ACC112 (cell line): ENCODE data around the gene SLC30A1.
"Not testable (repeated sequence)": the region's sequence is repeated elsewhere in the genome, so short reads cannot be mapped to it uniquely, and the experiment has no call there.

Experiments
- H2AFZ ChIP-seq: fragments of 200-600 bp; sonication (generic); one replicate; pipeline ENCODE4 v1.6.0; 2017; ENCODE audit warnings: antibody characterized with exemption, low read length; ENCODE audit not compliant: unreplicated experiment
- H3K27ac ChIP-seq: fragments of 200-600 bp; sonication (generic); 2 replicates; pipeline ENCODE4 v1.5.1; 2014; ENCODE audit warnings: low read depth, mild to moderate bottlenecking, antibody characterized with exemption, low read length, moderate library complexity
- H3K27me3 ChIP-seq: fragments of 200-600 bp; sonication (generic); 2 replicates; pipeline ENCODE4 v1.6.1; 2014; ENCODE audit warnings: mild to moderate bottlenecking, antibody characterized with exemption, low read length, moderate library complexity, mixed read lengths; ENCODE audit not compliant: insufficient read depth
- H3K36me3 ChIP-seq: fragments of 200-600 bp; sonication (generic); 2 replicates; pipeline ENCODE4 v1.6.1; 2016; ENCODE audit warnings: mild to moderate bottlenecking, antibody characterized with exemption, low read length, moderate library complexity, mixed read lengths; ENCODE audit not compliant: insufficient read depth
- H3K4me1 ChIP-seq: fragments of 200-600 bp; sonication (generic); one replicate; pipeline ENCODE4 v1.6.1; 2016; ENCODE audit warnings: low read length, mixed read lengths; ENCODE audit not compliant: insufficient read depth, unreplicated experiment, control insufficient read depth
- H3K4me3 ChIP-seq: fragments of 200-600 bp; sonication (generic); 2 replicates; pipeline ENCODE4 v1.5.1; 2014; ENCODE audit warnings: mild to moderate bottlenecking, low read depth, low read length
- H3K79me2 ChIP-seq: fragments of 200-600 bp; sonication (generic); one replicate; pipeline ENCODE4 v1.6.0; 2016; ENCODE audit warnings: low read length; ENCODE audit not compliant: control insufficient read depth, unreplicated experiment, insufficient read depth

SLC30A1 gene

DNA sequence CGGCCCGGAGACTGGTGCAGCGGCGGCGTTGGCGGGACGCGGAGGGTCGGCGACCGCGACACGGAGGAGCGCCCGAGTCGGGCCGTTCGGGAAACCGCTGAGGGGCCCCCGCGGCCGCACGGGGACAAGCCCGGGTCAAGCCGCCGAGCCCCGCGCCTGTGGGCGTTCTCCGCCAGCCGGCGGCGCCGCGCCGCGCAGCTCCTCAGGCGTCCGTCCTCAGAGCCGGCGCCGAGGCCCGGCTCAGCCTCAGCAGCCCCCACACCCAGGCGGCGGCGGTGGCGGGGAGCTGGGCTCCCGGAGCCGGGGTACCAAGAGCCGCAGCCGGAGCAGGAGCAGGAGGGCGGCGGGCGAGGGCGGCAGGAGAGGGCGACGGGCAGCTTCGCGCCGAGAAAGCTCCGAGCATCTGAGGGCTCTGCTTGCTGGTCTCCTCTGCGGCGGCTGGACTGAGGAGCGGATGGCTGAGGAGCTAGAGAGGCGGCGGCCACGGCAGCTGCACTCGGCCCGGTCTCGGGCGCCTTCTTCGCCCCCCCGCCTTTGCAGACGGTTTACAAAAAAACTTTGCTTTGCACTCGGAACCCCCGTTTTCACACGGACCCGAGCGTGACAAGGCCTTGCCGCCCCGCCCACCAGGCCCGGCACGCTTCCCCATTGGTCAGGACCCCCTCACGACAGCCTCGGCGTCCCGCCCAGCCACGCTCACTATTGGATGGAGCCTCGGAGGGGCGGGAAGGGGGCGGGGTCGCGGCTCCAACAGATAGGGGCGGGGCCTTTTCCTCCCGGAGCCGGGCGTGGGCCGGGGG is at the start of gene SLC30A1:
SLC30A1 (minus strand) TSS at position 522 of the 800 bp plus-strand sequence. CDS start 549 bp downstream, outside the sequence.
- Histone ChIP-seq H2AFZ (peak within 1 kb of the TSS; percentile 63), H3K79me2 (peaks cover 49% of the 10 kb centered on the region)

DNA sequence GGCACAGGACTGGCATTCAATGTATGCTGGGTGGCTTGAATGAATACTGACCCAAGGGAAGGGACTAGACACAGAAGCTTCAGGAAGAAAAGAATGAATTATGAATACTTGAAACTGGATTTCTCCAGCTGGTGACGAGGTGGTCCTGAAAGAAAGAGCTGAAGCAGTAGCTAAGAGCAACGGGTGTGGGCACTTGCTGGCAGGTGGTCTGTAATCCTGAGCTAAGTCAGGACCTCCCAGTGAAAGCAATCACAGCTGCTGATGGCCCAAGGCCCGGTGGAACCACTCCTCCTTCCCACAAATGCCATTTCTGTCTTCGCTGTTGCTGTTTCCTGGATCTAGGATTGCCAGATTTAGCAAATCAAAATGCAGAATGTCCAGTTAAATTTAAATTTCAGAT is 49.5 kb upstream of the SLC30A1 start:
- Histone ChIP-seq H3K27ac (no peak overlapping the region), H3K79me2 (no peaks in the 10 kb centered on the region), H3K4me1 (peaks cover 21% of the 10 kb centered on the region), H3K36me3 (no peaks in the 10 kb centered on the region), H2AFZ (no peak overlapping the region), H3K27me3 (no peaks in the 10 kb centered on the region), H3K4me3 (no peak overlapping the region)

More for the DNA sequence above, at the start of gene SLC30A1:
- Histone ChIP-seq H3K36me3 (peaks cover 16% of the 10 kb centered on the region), H3K4me3 (peak within 1 kb of the TSS; percentile 95), H3K27ac (peak within 1 kb of the TSS; percentile 62), H3K27me3 (no peaks in the 10 kb centered on the region), H3K4me1 (peaks cover 45% of the 10 kb centered on the region)

GRCh38 chr1:211627259-211627658 is 48.3 kb upstream of the SLC30A1 start:
- Histone ChIP-seq H3K27ac (no peak overlapping the region), H3K4me1 (peaks cover 9% of the 10 kb centered on the region), H2AFZ (no peak overlapping the region), H3K79me2 (no peaks in the 10 kb centered on the region), H3K4me3 (no peak overlapping the region), H3K36me3 (no peaks in the 10 kb centered on the region), H3K27me3 (no peaks in the 10 kb centered on the region)

DNA sequence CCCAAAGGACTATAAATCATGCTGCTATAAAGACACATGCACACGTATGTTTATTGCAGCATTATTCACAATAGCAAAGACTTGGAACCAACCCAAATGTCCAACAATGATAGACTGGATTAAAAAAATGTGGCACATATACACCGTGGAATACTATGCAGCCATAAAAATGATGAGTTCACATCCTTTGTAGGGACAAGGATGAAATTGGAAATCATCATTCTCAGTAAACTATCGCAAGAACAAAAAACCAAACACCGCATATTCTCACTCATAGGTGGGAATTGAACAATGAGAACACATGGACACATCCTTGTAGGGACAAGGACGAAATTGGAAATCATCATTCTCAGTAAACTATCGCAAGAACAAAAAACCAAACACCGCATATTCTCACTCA is 46.9 kb upstream of the SLC30A1 start:
- H3K79me2 ChIP-seq, H3K36me3 ChIP-seq, H2AFZ ChIP-seq, H3K27me3 ChIP-seq, H3K27ac ChIP-seq, H3K4me3 ChIP-seq, H3K4me1 ChIP-seq: not testable (repeated sequence)

- Histone ChIP-seq H3K4me1 (peaks cover 1% of the 10 kb centered on the region), H3K27ac (no peak overlapping the region), H3K4me3 (no peak overlapping the region), H2AFZ (no peak overlapping the region), H3K79me2 (no peaks in the 10 kb centered on the region), H3K27me3 (no peaks in the 10 kb centered on the region), H3K36me3 (no peaks in the 10 kb centered on the region)
Observed at GRCh38 chr1:211625040-211625439, 46.1 kb upstream of the SLC30A1 start.

GRCh38 chr1:211623515-211623914 is 44.6 kb upstream of the SLC30A1 start:
- H2AFZ ChIP-seq: no peak overlapping the region
- no peaks in the 10 kb centered on the region for H3K79me2 ChIP-seq
- H3K36me3 ChIP-seq: no peaks in the 10 kb centered on the region
- H3K4me3 ChIP-seq: no peak overlapping the region
- no peaks in the 10 kb centered on the region for H3K4me1 ChIP-seq
- H3K27me3 ChIP-seq: no peaks in the 10 kb centered on the region
- H3K27ac ChIP-seq: no peak overlapping the region

GRCh38 chr1:211621447-211622198 is 42.7 kb upstream of the SLC30A1 start:
- Histone ChIP-seq H3K4me1 (no peaks in the 10 kb centered on the region), H3K79me2 (no peaks in the 10 kb centered on the region), H3K27ac (no peak overlapping the region), H2AFZ (no peak overlapping the region), H3K27me3 (no peaks in the 10 kb centered on the region), H3K4me3 (no peak overlapping the region), H3K36me3 (no peaks in the 10 kb centered on the region)

GRCh38 chr1:211620097-211620496 is 41.1 kb upstream of the SLC30A1 start:
- Histone ChIP-seq H3K27ac (no peak overlapping the region), H3K4me3 (no peak overlapping the region), H2AFZ (no peak overlapping the region)

DNA sequence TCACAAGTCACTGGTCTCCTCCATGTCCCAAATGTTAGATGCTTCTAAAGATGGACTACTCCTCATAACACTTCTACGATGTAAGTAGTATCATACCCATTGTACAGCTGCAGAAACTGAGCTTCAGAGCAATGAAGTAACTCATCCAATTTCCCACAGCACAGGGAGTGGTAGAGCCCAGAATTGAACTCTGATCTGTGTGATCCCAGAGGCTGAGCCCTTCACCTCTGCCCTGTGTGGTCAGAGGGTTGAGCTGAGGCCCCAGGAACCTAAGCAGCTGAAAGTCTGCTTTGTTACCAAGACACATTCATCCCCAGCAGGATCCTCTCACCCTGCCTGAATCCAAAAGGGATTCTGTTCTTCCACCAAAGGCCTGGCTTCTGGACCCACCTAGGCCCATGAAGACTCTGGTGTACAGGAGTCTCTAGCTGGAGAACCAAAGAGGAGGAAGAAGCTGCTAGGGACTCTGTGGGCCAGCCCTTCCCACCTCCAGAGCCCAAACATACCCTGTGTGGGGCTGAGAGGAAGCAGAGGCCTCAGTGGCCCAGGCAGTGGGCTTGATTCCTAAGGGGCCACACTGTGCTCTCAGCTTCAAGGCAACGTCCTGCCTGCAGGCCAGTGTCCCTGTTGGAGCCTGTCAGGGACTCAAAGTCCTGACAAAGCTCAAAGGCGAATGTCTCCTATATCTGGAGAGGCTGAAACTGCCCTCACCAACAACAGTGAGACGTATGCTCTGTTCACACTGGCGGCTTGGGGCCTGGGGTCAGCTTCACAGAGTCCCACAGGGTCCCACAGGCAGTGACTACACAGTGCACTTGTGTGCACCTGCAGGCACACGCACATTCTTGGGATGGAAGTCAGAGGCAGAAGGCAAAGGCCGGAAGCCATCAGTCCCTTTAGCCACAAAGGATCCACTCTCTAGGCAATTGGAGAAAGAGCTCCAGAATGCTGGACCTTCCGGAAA is 40.4 kb upstream of the SLC30A1 start:
- Histone ChIP-seq H3K36me3 (no peaks in the 10 kb centered on the region), H3K27me3 (no peaks in the 10 kb centered on the region), H3K27ac (no peak overlapping the region), H3K4me3 (no peak overlapping the region), H2AFZ (no peak overlapping the region), H3K4me1 (no peaks in the 10 kb centered on the region), H3K79me2 (no peaks in the 10 kb centered on the region)

More at GRCh38 chr1:211620097-211620496, 41.1 kb upstream of the SLC30A1 start:
- Histone ChIP-seq H3K36me3 (no peaks in the 10 kb centered on the region), H3K27me3 (no peaks in the 10 kb centered on the region), H3K79me2 (no peaks in the 10 kb centered on the region), H3K4me1 (no peaks in the 10 kb centered on the region)

GRCh38 chr1:211616965-211617297 is 38.0 kb upstream of the SLC30A1 start:
- no peaks in the 10 kb centered on the region for H3K36me3 ChIP-seq
- no peak overlapping the region for H2AFZ ChIP-seq
- no peaks in the 10 kb centered on the region for H3K79me2 ChIP-seq
- H3K4me1 ChIP-seq: peaks cover 9% of the 10 kb centered on the region
- no peak overlapping the region for H3K4me3 ChIP-seq
- H3K27me3 ChIP-seq: no peaks in the 10 kb centered on the region
- no peak overlapping the region for H3K27ac ChIP-seq
